HCT116 (cell line): Measurements from ENCODE around the gene WEE1. TPM values are rescaled to one million over a fixed set of nuclear protein-coding genes. Genes with fewer than 3 reads are reported as not detected.

Experiments used
- ATAC-seq: fragments of 200-7000 bp; cut with Tn5 transposase; 2 replicates; pipeline ENCODE4 v1.9.1; 2020; ENCODE audit warnings: mild to moderate bottlenecking, moderate library complexity
- Bru-seq: library from RNA; stranded (reverse); fragments of 400-500 nt; gene quantifications from one replicate; lab custom pipeline; 2021; lab: Mats Ljungman, UMichigan
- BruChase-seq, 2 experiments: library from RNA; stranded (reverse); fragments of 400-500 nt; gene quantifications; one replicate each; lab custom pipeline; 2021; lab: Mats Ljungman, UMichigan
- BruUV-seq: library from RNA; stranded (reverse); fragments of 400-500 nt; replicated peaks from 2 replicates; lab custom pipeline; 2021; lab: Mats Ljungman, UMichigan
- CTCF ChIA-PET: fragments of 300-600 bp; sonication (Branson Sonifier 250); formaldehyde crosslinking; loops from one replicate; lab custom pipeline; 2021; ENCODE audit warnings: antibody characterized with exemption; lab: Charles Lee
- POLR2A ChIA-PET: fragments of 300-600, 350-600 bp; sonication (Branson Sonifier 250); formaldehyde crosslinking; loops from one replicate; lab custom pipeline; 2021; ENCODE audit warnings: antibody characterized with exemption; lab: Charles Lee
- RAD21 ChIA-PET, 2 experiments: fragments of 300-600 bp; sonication (Branson Sonifier 250); formaldehyde crosslinking; loops; one replicate each; lab custom pipeline; 2023; ENCODE audit warnings: low total read pairs in 2 of 2; ENCODE audit not compliant: uncharacterized antibody in 2 of 2, unreplicated experiment in 2 of 2, low non-redundant PET in 1 of 2; lab: Charles Lee
- DNase-seq: peaks from one replicate; pipeline ENCODE4 v3.0.0-alpha.2; 2010; ENCODE audit warnings: low read depth, low spot score
- H2AFZ ChIP-seq: fragments of 200-600 bp; shearing (Covaris generic), sonication (generic); 2 replicates; pipeline ENCODE4 v1.6.1; 2017; ENCODE audit warnings: low read depth, mixed run types, mixed read lengths, antibody characterized with exemption, low read length; ENCODE audit not compliant: poor library complexity, severe bottlenecking
- H3K27ac ChIP-seq: 2 replicates; pipeline ENCODE4 v1.5.1; 2012; ENCODE audit warnings: low read depth, low read length
- H3K27me3 ChIP-seq: fragments of 200-600 bp; sonication (generic); 2 replicates; pipeline ENCODE4 v1.6.1; 2016; ENCODE audit warnings: mixed run types, low read length, mixed read lengths; ENCODE audit not compliant: insufficient read depth
- H3K36me3 ChIP-seq, 2 experiments: fragments of 200-500 bp in 1 of 2; fragments of 200-600 bp in 1 of 2; sonication (Bioruptor generic) in 1 of 2; sonication (generic) in 1 of 2; 2 replicates each; pipeline versions ENCODE4 v1.5.1 to v1.6.1; 2014 to 2016; ENCODE audit warnings: low read length in 2 of 2, inconsistent platforms in 1 of 2, mixed read lengths in 1 of 2, mixed run types in 1 of 2; ENCODE audit not compliant: insufficient read depth in 2 of 2, control insufficient read depth in 1 of 2
- H3K4me1 ChIP-seq, 2 experiments: fragments of 200-600 bp in 1 of 2; sonication (generic) in 1 of 2; 2 replicates each; pipeline versions ENCODE4 v1.5.1 to v1.6.1; 2012 to 2017; ENCODE audit warnings: low read length in 2 of 2, inconsistent platforms in 1 of 2, mild to moderate bottlenecking in 1 of 2, mixed read lengths in 1 of 2, mixed run types in 1 of 2, moderate library complexity in 1 of 2; ENCODE audit not compliant: insufficient read depth in 2 of 2, control insufficient read depth in 1 of 2
- H3K4me2 ChIP-seq: fragments of 200-600 bp; sonication (generic); 2 replicates; pipeline ENCODE4 v1.6.1; 2017; ENCODE audit warnings: mixed run types, low read length, mixed read lengths
- H3K4me3 ChIP-seq, 2 experiments: fragments of 200-600 bp in 1 of 2; sonication (generic) in 1 of 2; replicated peaks in 1 of 2; 2 replicates each; pipeline ENCODE4 v1.5.1; 2011 to 2016; ENCODE audit warnings: low read length in 2 of 2, control low read depth in 1 of 2, low read depth in 1 of 2, mild to moderate bottlenecking in 1 of 2, mixed read lengths in 1 of 2, mixed run types in 1 of 2
- H3K79me2 ChIP-seq: fragments of 200-600 bp; sonication (generic); 2 replicates; pipeline ENCODE4 v1.6.1; 2017; ENCODE audit warnings: mild to moderate bottlenecking, mixed run types, low read length, moderate library complexity, mixed read lengths; ENCODE audit not compliant: insufficient read depth
- H3K9ac ChIP-seq: fragments of 200-600 bp; sonication (generic); 2 replicates; pipeline ENCODE4 v1.6.1; 2016; ENCODE audit warnings: low read length, mixed read lengths
- H3K9me2 ChIP-seq: fragments of 200-600 bp; sonication (generic), shearing (Covaris generic); 2 replicates; pipeline ENCODE4 v1.6.1; 2017; ENCODE audit warnings: mixed run types, mild to moderate bottlenecking, moderate library complexity; ENCODE audit not compliant: insufficient read depth
- H3K9me3 ChIP-seq, 2 experiments: fragments of 200-500 bp in 1 of 2; fragments of 200-600 bp in 1 of 2; sonication (Bioruptor generic) in 1 of 2; sonication (generic) in 1 of 2; 2 replicates each; pipeline ENCODE4 v1.6.1; 2014 to 2017; ENCODE audit warnings: low read length in 2 of 2, mixed read lengths in 2 of 2, inconsistent platforms in 1 of 2, low read depth in 1 of 2, mild to moderate bottlenecking in 1 of 2, mixed run types in 1 of 2, moderate library complexity in 1 of 2; ENCODE audit not compliant: control insufficient read depth in 1 of 2, insufficient read depth in 1 of 2
- H4K20me1 ChIP-seq: fragments of 200-600 bp; sonication (generic), shearing (Covaris generic); 2 replicates; pipeline ENCODE4 v1.6.1; 2017; ENCODE audit warnings: mixed run types, mild to moderate bottlenecking, moderate library complexity; ENCODE audit not compliant: insufficient read depth
- CBX3 ChIP-seq: IDR thresholded peaks from 2 replicates; pipeline ENCODE4 v1.6.1; 2012; ENCODE audit warnings: low read depth
- EGR1 ChIP-seq: IDR thresholded peaks from 2 replicates; pipeline ENCODE4 v1.6.1; 2012; ENCODE audit warnings: low read depth
- JUND ChIP-seq: IDR thresholded peaks from 2 replicates; pipeline ENCODE4 v1.6.1; 2012
- POLR2AphosphoS5 ChIP-seq: IDR thresholded peaks from 2 replicates; pipeline ENCODE4 v1.6.1; 2011; ENCODE audit warnings: mild to moderate bottlenecking, low read depth, low read length, moderate library complexity
- SIN3A ChIP-seq: IDR thresholded peaks from 2 replicates; pipeline ENCODE4 v1.6.1; 2012; ENCODE audit warnings: low read depth
- SP1 ChIP-seq: IDR thresholded peaks from 2 replicates; pipeline ENCODE4 v1.6.1; 2012; ENCODE audit warnings: low read depth
- TCF7L2 ChIP-seq: IDR thresholded peaks from 2 replicates; pipeline ENCODE4 v1.7.0; 2011; ENCODE audit warnings: borderline replicate concordance, inconsistent platforms; ENCODE audit not compliant: insufficient read depth, insufficient read length; ENCODE audit errors: extremely low read depth
- intact Hi-C: fragments of 100-400 bp; cut with micrococcal nuclease; formaldehyde crosslinking; loops from 2 replicates; pipeline ENCODE4 v1.10.0; 2022
- long read RNA-seq: library from polyadenylated mRNA; unstranded; transcript quantifications from one replicate; pipeline ENCODE4 v2.0.0, GENCODE V29; 2021; ENCODE audit not compliant: unreplicated experiment
- polyA plus RNA-seq: library from polyadenylated mRNA; unstranded; fragments of >200 nt; gene quantifications from 2 replicates; pipeline ENCODE4 v1.2.1, GENCODE V29; 2012; ENCODE audit warnings: missing spikeins
- total RNA-seq: library from RNA; stranded (reverse); gene quantifications from one replicate; pipeline ENCODE4 v1.2.1, GENCODE V29; 2021; ENCODE audit not compliant: unreplicated experiment
- TF ChIP-seq, protein P1 (sequence below): IDR thresholded peaks from 2 replicates; pipeline ENCODE4 v1.6.1; 2012
- TF ChIP-seq, protein P2 (sequence below): IDR thresholded peaks from 2 replicates; pipeline ENCODE4 v1.6.1; 2012

The WEE1 gene
- 50.8 TPM for total RNA-seq
- polyA plus RNA-seq = 21.3 and 29.3 TPM in 2 replicates
- Bru-seq, nascent RNA = percentile 97 among the genes with signal in this experiment
- BruChase-seq, experiment 1, labeled RNA remaining after a 6-hour chase = percentile 78 among the genes with signal in this experiment
- percentile 94 among the genes with signal in this experiment for BruChase-seq, experiment 2, labeled RNA remaining after a 2-hour chase
- long read RNA-seq, transcript WEE1-202 (11 exons, 2,799 nt) = major isoform, 115 of 132 reads
- long read RNA-seq, partial matches to known transcripts = 5 of 132 reads
- long read RNA-seq, other reads (novel, unspliced or antisense) = 11 of 132 reads

DNA sequence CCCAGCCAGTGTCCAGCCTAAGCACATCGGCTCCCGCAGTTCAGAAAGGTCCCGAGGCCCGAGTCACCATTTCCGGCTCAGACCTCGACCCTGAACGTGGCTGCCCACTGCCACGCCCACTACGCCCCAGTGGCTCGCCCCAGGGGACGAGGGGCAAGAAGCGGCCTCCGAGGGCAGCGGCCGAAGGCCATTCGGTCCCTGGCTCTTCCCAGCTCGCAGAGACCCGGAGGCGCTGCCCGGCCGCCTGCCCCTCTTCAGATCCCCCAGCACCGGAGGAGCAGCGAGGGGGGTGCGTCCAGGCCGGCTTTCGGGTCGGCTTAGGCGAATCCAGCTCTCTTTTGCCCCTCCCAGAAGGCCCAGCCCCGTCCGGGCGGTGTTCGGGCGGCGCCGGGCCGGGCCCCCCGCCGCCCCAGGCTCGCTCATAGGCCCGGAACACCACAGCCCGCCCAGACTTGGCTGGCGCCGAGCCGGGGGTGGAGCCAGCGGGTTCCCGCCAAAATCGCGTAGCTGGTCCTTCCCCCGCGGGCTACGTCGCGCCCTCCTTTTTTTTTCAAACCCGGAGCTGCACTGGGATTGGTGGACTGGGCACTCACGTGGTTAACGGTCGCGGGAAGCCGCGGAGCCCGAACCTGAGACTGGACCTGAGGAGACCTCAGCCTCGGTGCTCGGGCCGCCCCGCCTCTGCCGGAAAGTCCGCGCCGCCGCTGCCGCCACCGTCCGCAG, at the start of gene WEE1:
WEE1 (plus strand) TSS at position 619 of the 723 bp plus-strand sequence. CDS start 264 bp downstream, outside the sequence.
- DNase-seq = peak; percentile 96
- peaks cover 13 to 26% of the 10 kb centered on the region in 2 experiments; a peak in 3 of 4 replicates for H3K36me3 ChIP-seq
- H3K4me2 ChIP-seq = peak within 1 kb of the TSS; percentile 85
- peak within 1 kb of the TSS; percentile 96 for H3K27ac ChIP-seq
- ChIA-PET POLR2A (interaction anchor here (0.6 to 1.8 kb wide), 6 partner anchors 10 to 969 kb away, joined by 3 to 9 read pairs (median 4); partner anchors contain the start of genes ADM and ZNF143), RAD21 (interaction anchor here in 1 of 2 experiments (0.6 kb wide), 1 partner anchor 40 kb away, joined by 3 read pairs; no protein-coding TSS in a partner anchor), CTCF (interaction anchor here (0.8 to 1.6 kb wide), 7 partner anchors 9 to 793 kb away, joined by 3 to 10 read pairs (median 3); no protein-coding TSS in a partner anchor)
- peak; percentile 82 for TF ChIP-seq POLR2AphosphoS5
- TF ChIP-seq JUND = no peak
- TF ChIP-seq CBX3 = no peak
- TF ChIP-seq SIN3A = peak; percentile 32; the same call in 1 of the 2 replicates
- TF ChIP-seq EGR1 = peak; percentile 52; the same call in 1 of the 2 replicates
- peak; percentile 66 for TF ChIP-seq SP1
- TF ChIP-seq, protein P1, sequence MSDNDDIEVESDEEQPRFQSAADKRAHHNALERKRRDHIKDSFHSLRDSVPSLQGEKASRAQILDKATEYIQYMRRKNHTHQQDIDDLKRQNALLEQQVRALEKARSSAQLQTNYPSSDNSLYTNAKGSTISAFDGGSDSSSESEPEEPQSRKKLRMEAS = peak; percentile 74
- TF ChIP-seq TCF7L2 = no peak
- TF ChIP-seq, protein P2, sequence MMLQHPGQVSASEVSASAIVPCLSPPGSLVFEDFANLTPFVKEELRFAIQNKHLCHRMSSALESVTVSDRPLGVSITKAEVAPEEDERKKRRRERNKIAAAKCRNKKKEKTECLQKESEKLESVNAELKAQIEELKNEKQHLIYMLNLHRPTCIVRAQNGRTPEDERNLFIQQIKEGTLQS = no peak
- peak within 1 kb of the TSS; percentile 94 for H3K9ac ChIP-seq
- peaks cover 24% of the 10 kb centered on the region; the same call in 1 of the 2 replicates for H4K20me1 ChIP-seq
- ATAC-seq = peak; percentile 91
- H3K4me3 ChIP-seq = peak within 1 kb of the TSS; percentile 86 to 94
- BruUV-seq = no TSS peak
- H3K9me3 ChIP-seq = no peaks in the 10 kb centered on the region
- H3K9me2 ChIP-seq = no peaks in the 10 kb centered on the region
- H3K79me2 ChIP-seq = peaks cover 42% of the 10 kb centered on the region
- no peak within 1 kb of the TSS for H2AFZ ChIP-seq
- peaks cover 26 to 53% of the 10 kb centered on the region in 2 experiments for H3K4me1 ChIP-seq
- no peaks in the 10 kb centered on the region for H3K27me3 ChIP-seq
- intact Hi-C loops = no loop called here
